Esophagus (tissue), 2 donors: ENCODE measurements around the gene PBX2. TPM values are rescaled to one million over a fixed set of nuclear protein-coding genes. Genes with fewer than 3 reads are reported as not detected.

ENCODE experiments used
- H3K27ac ChIP-seq, 2 donors: one replicate each; pipeline ENCODE4 v1.5.1; 2013; ENCODE audit warnings: low read depth in 2 of 2, mild to moderate bottlenecking in 2 of 2, inconsistent platforms in 1 of 2, low read length in 1 of 2, moderate library complexity in 1 of 2
- H3K27me3 ChIP-seq, 2 donors: one replicate each; pipeline ENCODE4 v1.6.1; 2013; ENCODE audit warnings: low read length in 2 of 2, control low read depth in 1 of 2, mild to moderate bottlenecking in 1 of 2; ENCODE audit not compliant: insufficient read depth in 2 of 2, control insufficient read depth in 1 of 2
- H3K36me3 ChIP-seq, 2 donors: one replicate each; pipeline ENCODE4 v1.6.1; 2013; ENCODE audit warnings: low read length in 1 of 2; ENCODE audit not compliant: control insufficient read depth in 2 of 2, insufficient read depth in 2 of 2
- H3K4me1 ChIP-seq, 2 donors: one replicate each; pipeline ENCODE4 v1.6.1; 2013; ENCODE audit warnings: low read length in 1 of 2; ENCODE audit not compliant: control insufficient read depth in 2 of 2, insufficient read depth in 2 of 2
- H3K4me3 ChIP-seq, 2 donors: one replicate each; pipeline ENCODE4 v1.5.1; 2013; ENCODE audit warnings: low read length in 2 of 2, mild to moderate bottlenecking in 2 of 2, low read depth in 1 of 2, moderate library complexity in 1 of 2
- H3K9me3 ChIP-seq, 2 donors: one replicate each; pipeline ENCODE4 v1.6.1; 2013; ENCODE audit warnings: mild to moderate bottlenecking in 2 of 2, low read depth in 1 of 2, low read length in 1 of 2, moderate library complexity in 1 of 2; ENCODE audit not compliant: control insufficient read depth in 2 of 2, insufficient read depth in 1 of 2
- WGBS, 2 donors: extraction: QIAGEN DNeasy Blood & Tissue Kit; methylation state at CpG; one replicate each; pipeline ENCODE4 v1.1.7; 2013; 5-methylcytosine and 5-hydroxymethylcytosine counted together
- polyA plus RNA-seq, 2 donors: library from polyadenylated mRNA; stranded (reverse); fragments of 200-250 nt; gene quantifications; one replicate each; pipeline ENCODE4 v1.2.3, GENCODE V29; 2013
- donor health status: healthy with polysubstance abuse.
- donor health status: Bipolar disorder and iron deficiency.

PBX2 gene
- polyA plus RNA-seq, 2 donors: 29.4 to 49.8 TPM

DNA sequence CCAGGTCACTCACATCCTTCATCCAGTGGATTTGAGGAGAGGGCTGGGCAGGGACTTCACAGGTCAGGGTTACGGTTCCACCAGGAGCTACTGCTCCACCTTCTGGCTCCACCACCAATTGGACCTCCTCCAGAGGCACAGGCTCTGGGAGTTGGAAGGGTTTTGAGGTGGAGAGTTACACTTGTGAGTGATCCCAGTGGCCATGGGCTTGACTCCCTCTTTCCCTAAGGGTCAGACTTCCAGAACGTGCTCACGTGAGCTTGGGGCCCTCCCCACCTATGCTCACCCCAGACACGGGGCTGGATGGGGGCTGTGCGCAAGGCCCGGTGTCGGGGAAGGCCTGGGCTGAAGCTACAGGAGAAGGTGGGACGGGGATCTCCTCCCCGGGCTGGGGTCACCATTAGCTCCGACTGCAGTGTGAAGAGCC, 7.4 kb downstream of the PBX2 start:
- Histone ChIP-seq H3K4me3 (no peak overlapping the region), H3K27ac (peak overlapping the region in 1 of 2 donors; percentile 78), H3K27me3 (no peaks in the 10 kb centered on the region), H3K4me1 (peaks cover 2 to 9% of the 10 kb centered on the region in 2 donors), H3K9me3 (no peaks in the 10 kb centered on the region), H3K36me3 (peaks cover 8 to 11% of the 10 kb centered on the region in 2 donors)
- 81 to 85% methylated on average over 10 of the region's 10 CpGs for WGBS, 2 donors

DNA sequence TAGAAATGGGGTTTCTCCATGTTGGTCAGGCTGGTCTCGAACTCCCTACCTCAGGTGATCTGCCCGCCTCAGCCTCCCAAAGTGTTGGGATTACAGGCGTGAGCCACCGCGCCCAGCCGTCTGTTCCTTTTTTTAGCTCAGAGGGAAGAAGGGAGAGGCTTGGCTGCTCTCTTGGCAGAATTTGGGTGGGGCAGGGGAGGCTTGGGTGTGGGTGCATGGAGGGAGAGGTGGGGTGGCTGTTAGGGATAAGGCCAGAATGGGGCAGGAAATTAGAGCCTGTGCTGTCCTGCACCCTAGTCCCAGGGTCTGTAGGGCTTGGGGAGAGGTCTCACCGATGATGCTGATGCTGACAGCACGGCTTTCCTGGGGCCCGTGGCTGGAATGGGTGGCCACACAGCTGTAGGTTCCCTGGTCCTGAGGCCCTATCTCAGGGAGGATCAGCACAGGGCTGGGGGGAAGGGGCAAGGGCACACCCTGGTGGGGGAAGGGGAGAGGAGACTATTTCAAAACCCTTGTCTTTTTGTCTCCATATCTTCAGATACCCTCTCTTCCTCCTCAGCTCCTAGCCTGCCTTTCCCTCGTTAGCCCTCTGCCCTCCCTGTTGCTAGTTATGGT, 8.0 kb downstream of the PBX2 start:
- H3K27me3 ChIP-seq: no peaks in the 10 kb centered on the region
- peak overlapping the region in 1 of 2 donors; percentile 78 for H3K27ac ChIP-seq
- H3K4me1 ChIP-seq: peaks cover 2 to 7% of the 10 kb centered on the region in 2 donors
- H3K4me3 ChIP-seq: no peak overlapping the region
- 65 to 72% methylated on average over 9 to 10 of the region's 10 CpGs for WGBS, 2 donors
- H3K9me3 ChIP-seq: no peaks in the 10 kb centered on the region
- peaks cover 8% of the 10 kb centered on the region in 2 donors for H3K36me3 ChIP-seq

DNA sequence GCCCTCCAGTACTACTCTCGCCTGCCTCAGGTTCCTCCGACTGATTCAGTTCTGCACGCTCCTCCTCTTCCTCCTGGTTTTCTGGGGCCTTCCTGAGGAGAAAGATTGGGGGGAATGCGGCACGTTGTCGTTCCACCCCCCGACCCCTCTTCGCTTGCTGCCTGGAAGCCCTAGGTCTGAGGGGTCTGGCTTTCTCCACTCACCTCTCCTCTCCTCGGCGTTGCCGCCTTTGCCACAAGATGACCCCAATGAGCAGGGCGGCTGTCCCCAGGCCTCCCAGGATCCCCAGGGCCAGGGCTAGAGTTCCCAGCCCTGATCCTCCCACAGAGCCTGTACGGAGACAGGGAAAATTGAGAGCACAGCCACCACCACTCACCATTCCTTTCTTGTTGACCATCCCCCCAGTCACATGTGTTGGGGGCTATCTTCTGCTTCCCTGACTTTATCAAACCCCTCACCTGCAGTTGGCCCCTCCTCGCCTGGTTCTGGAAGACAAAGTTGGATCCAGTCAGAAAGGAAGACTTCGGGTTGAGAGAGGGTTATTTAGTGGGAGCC, 8.8 kb downstream of the PBX2 start:
- Histone ChIP-seq H3K36me3 (peaks cover 2 to 8% of the 10 kb centered on the region in 2 donors), H3K27ac (peak overlapping the region in 1 of 2 donors; percentile 20), H3K27me3 (no peaks in the 10 kb centered on the region), H3K4me1 (peaks cover 2 to 7% of the 10 kb centered on the region in 2 donors), H3K9me3 (no peaks in the 10 kb centered on the region), H3K4me3 (no peak overlapping the region)
- WGBS, 2 donors: 91 to 92% methylated on average over 15 of the region's 15 CpGs

DNA sequence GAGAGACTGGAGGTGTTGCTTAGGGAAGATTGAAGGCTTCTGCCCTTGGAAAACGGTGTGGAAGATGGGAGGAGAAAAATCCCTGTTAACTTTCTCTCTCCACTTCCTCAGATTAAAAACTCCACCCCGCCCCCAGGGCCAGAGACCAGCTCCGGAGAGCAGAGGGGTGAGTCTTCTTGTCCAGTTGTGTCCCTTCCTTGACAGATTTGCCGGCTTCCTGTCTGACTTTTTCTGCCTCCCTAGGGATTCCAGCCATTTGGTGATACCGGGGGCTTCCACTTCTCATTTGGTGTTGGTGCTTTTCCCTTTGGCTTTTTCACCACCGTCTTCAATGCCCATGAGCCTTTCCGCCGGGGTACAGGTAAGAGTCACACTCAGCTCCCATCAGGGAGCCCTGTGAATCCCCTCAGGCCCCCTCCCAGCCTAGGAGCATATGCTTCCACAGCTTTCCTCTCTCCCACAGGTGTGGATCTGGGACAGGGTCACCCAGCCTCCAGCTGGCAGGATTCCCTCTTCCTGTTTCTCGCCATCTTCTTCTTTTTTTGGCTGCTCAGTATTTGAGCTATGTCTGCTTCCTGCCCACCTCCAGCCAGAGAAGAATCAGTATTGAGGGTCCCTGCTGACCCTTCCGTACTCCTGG, 10.1 kb downstream of the PBX2 start:
- Histone ChIP-seq H3K27me3 (no peaks in the 10 kb centered on the region), H3K9me3 (no peaks in the 10 kb centered on the region), H3K27ac (no peak overlapping the region), H3K36me3 (peaks cover 2 to 8% of the 10 kb centered on the region in 2 donors), H3K4me1 (peaks cover 4 to 10% of the 10 kb centered on the region in 2 donors), H3K4me3 (no peak overlapping the region)
- WGBS, 2 donors: 62 to 68% methylated on average over 10 of the region's 10 CpGs

DNA sequence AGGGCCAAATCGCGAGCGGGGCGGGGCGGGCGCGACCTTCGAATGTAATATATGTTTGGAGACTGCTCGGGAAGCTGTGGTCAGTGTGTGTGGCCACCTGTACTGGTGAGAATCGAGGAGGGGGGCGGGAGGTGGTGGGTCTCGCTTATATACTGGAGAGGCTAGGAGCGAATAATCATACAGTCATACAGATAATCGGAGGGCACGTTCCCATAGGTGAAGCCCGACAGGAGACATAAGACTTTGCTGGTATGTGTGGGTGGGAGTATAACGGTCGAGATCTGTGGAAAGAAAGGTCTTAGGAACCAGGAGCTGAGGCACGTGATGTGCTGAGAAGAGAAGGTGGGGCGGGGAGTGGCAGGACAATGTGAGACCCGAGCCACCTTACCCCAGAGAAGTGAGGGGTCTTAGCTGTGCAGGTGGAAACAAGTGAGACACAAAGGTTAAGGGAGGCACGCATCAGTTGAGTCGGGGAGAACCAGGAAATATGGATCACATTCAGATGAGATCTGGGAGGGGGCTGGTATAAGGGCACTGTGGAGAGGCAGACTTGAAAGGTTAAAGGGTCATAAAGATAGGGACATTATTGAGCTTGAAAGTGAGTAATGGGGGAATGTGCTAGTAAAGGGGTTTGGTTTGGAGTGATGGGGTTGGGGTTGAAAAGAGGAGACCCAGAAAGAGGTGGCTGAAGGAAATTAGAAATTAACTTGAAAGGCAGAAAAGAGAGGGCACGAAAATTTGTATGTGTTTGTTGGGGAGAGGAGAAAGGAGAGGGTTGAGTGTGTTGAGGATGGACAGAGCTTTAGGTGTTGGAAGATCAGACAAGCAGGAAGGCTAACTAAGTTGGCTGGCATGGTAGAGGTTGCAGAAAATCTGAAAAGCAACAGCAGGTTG, 11.2 kb downstream of the PBX2 start:
- peaks cover 4 to 10% of the 10 kb centered on the region in 2 donors for H3K4me1 ChIP-seq
- H3K27me3 ChIP-seq: no peaks in the 10 kb centered on the region
- 2 to 3% methylated on average over 24 of the region's 24 CpGs for WGBS, 2 donors
- peak overlapping the region; percentile 64 to 89 for H3K4me3 ChIP-seq
- peaks cover 2 to 8% of the 10 kb centered on the region in 2 donors for H3K36me3 ChIP-seq
- peak overlapping the region; percentile 88 to 90 for H3K27ac ChIP-seq
- no peaks in the 10 kb centered on the region for H3K9me3 ChIP-seq

DNA sequence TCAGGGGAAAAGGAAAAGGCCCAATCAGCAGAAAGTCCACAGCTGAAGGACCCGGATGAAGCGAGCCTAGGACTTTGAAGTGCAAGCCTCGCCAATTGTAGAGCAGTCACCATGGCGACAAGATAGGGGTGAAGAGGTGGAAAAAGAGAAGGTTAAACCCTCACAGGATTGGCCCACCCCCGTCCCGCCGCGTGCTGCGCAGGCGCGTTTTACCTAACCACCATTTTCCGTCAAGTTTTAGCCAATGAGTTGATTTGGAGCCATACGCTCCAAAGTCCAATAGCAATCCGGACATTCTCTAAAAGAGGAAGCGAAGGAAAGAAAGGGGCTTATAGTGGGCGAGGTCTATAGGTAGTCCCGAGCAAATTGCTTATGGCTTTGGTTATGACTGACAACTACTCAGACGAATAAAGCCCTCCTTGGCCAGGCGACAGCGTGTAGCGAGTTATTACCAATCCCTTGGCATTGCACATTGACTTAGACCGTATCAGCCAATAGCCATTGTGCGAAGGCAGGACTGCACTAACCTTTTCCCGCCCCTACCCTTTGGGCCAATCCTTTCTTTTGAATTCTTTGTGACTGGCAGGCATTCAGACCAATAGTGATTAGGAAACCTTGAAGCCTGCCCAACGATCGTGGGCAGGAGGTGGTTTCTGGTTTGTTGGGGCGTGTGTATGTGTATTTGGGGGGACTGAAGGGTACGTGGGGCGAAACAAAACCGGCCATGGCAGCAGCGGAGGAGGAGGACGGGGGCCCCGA, 12.0 kb downstream of the PBX2 start, which contains the start of gene RNF5:
Gene RNF5 (plus strand): TSS at position 618 of the 759 bp plus-strand sequence. CDS start 107 bp downstream, at position 725.
- H3K36me3 ChIP-seq: peaks cover 2 to 4% of the 10 kb centered on the region in 2 donors
- H3K27me3 ChIP-seq: no peaks in the 10 kb centered on the region
- 0 to 1% methylated on average over 33 of the region's 33 CpGs for WGBS, 2 donors
- H3K4me1 ChIP-seq: peaks cover 4 to 10% of the 10 kb centered on the region in 2 donors
- peak within 1 kb of the TSS; percentile 88 to 97 for H3K27ac ChIP-seq
- H3K4me3 ChIP-seq: peak within 1 kb of the TSS; percentile 64 to 89
- H3K9me3 ChIP-seq: no peaks in the 10 kb centered on the region

DNA sequence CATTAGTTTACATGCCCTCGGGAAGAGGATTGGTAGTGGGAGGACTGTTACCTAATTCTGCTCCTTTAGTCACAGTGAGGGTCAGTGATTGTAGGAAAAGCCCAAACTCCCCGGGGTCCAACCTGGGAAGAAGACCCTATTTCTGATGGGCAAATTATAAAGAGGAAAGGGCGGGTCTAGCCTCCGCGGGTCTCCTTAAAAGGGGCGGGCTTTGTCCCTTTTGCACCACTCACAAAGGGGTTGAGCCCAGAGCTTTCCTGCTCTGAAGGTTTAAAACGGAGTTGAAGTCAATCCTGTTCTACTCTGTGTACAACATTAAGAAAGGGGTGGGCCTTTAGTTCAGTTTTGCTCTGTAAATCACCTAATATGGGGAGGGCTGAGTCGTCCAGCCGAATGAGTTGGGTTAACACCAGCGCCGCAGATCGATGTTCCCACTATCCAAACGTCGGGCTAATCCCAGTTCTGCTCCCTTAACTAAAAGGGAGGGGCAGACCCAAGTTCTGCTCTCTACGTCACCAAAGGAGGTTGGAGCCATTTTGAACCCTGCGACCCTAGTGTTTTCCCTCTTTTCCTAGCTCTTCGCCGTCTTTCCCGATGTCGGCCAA, 12.7 kb downstream of the PBX2 start:
- H3K4me3 ChIP-seq: peak overlapping the region; percentile 64 to 89
- peaks cover 2 to 10% of the 10 kb centered on the region in 2 donors for H3K4me1 ChIP-seq
- H3K9me3 ChIP-seq: no peaks in the 10 kb centered on the region
- H3K27ac ChIP-seq: peak overlapping the region; percentile 88 to 97
- no peaks in the 10 kb centered on the region for H3K27me3 ChIP-seq
- WGBS, 2 donors: 0 to 1% methylated on average over 20 of the region's 20 CpGs
- H3K36me3 ChIP-seq: peaks cover 0 to 2% of the 10 kb centered on the region in 2 donors

DNA sequence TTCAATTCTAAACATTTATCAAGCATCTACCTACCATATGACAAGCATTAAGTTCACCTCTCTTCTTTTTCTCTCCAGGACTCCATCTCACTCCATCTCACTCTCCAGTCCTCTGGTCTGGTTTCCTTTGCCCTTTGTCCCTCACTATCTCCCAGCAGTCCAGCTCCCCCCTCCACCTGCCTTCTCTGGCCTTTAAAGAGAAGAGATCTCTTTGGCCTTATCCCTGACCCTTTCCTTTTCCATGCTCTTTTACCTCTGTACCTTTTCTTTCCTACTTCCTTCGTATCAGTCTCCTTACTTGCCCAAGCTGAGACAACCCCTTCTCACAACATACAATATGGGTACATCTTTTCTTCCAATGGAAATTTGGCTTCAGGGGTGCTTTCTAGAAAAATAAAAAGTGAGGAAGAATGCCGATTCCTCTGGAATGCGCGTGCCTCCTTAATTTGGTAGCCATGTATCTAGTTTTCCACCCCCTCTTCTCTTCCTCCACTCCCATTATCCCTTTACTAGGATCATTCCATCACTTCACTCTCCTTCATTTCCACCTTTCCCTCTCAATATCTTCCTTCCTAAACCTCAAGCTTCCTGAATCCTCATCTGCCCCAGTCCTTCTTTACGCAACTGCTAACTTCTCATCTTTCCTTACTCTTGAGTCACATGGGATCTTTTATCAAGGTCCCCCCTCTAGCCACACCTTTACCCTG, 13.4 kb downstream of the PBX2 start:
- Histone ChIP-seq H3K36me3 (no peaks in the 10 kb centered on the region), H3K27me3 (no peaks in the 10 kb centered on the region), H3K4me1 (peaks cover 2 to 10% of the 10 kb centered on the region in 2 donors), H3K4me3 (peak overlapping the region; percentile 64 to 89), H3K27ac (peak overlapping the region; percentile 88 to 97), H3K9me3 (no peaks in the 10 kb centered on the region)
- WGBS, 2 donors: 9 to 15% methylated on average over 5 of the region's 5 CpGs
